ES-I3 (cell line): ENCODE data around the gene PPP6C.
"Not testable (repeated sequence)": the region's sequence is repeated elsewhere in the genome, so short reads cannot be mapped to it uniquely, and the experiment has no call there.

Experiments
- H3K36me3 ChIP-seq: 2 replicates; pipeline ENCODE4 v1.6.1; 2013; ENCODE audit warnings: mild to moderate bottlenecking, low read length, control low read depth, moderate library complexity; ENCODE audit not compliant: insufficient read depth
- H3K4me1 ChIP-seq: 2 replicates; pipeline ENCODE4 v1.6.1; 2013; ENCODE audit warnings: mild to moderate bottlenecking, control low read depth, low read length; ENCODE audit not compliant: insufficient read depth
- H3K9ac ChIP-seq: 2 replicates; pipeline ENCODE4 v1.6.1; 2013; ENCODE audit warnings: low read depth, mild to moderate bottlenecking, low read length, moderate library complexity
- H3K9me3 ChIP-seq: 2 replicates; pipeline ENCODE4 v1.6.1; 2013; ENCODE audit warnings: mild to moderate bottlenecking, low read length, moderate library complexity; ENCODE audit not compliant: control insufficient read depth, insufficient read depth

The PPP6C gene

GRCh38 chr9:125162891-125163290 is 26.7 kb downstream of the PPP6C start:
- H3K9me3 ChIP-seq, result not testable (repeated sequence)

GRCh38 chr9:125161284-125161918 is 28.2 kb downstream of the PPP6C start:
- no peaks in the 10 kb centered on the region for H3K4me1 ChIP-seq
- no peaks in the 10 kb centered on the region for H3K36me3 ChIP-seq
- H3K9me3 ChIP-seq, result no peaks in the 10 kb centered on the region
- no peak overlapping the region for H3K9ac ChIP-seq

More at GRCh38 chr9:125162891-125163290, 26.7 kb downstream of the PPP6C start:
- not testable (repeated sequence) for H3K4me1 ChIP-seq, H3K9ac ChIP-seq, H3K36me3 ChIP-seq

GRCh38 chr9:125160750-125161149 is 28.9 kb downstream of the PPP6C start:
- no peaks in the 10 kb centered on the region for H3K36me3 ChIP-seq
- H3K9ac ChIP-seq, result no peak overlapping the region
- H3K9me3 ChIP-seq, result no peaks in the 10 kb centered on the region
- no peaks in the 10 kb centered on the region for H3K4me1 ChIP-seq

- Histone ChIP-seq H3K9me3 (no peaks in the 10 kb centered on the region), H3K9ac (no peak overlapping the region), H3K36me3 (peaks cover 6% of the 10 kb centered on the region), H3K4me1 (peaks cover 5% of the 10 kb centered on the region; the same call in 1 of the 2 replicates)
These were observed 33.1 kb downstream of the PPP6C start for GRCh38 chr9:125156551-125156950.

- peaks cover 19% of the 10 kb centered on the region for H3K36me3 ChIP-seq
- H3K9ac ChIP-seq, result no peak overlapping the region
- H3K4me1 ChIP-seq, result peaks cover 7% of the 10 kb centered on the region; the same call in 1 of the 2 replicates
- H3K9me3 ChIP-seq, result no peaks in the 10 kb centered on the region
These were observed 35.8 kb downstream of the PPP6C start for GRCh38 chr9:125153712-125154367.

- Histone ChIP-seq H3K4me1 (peaks cover 7% of the 10 kb centered on the region; the same call in 1 of the 2 replicates), H3K9ac (no peak overlapping the region), H3K36me3 (peaks cover 19% of the 10 kb centered on the region), H3K9me3 (no peaks in the 10 kb centered on the region)
These were observed 37.9 kb downstream of the PPP6C start for GRCh38 chr9:125151730-125152129.

GRCh38 chr9:125150349-125151245 is 39.0 kb downstream of the PPP6C start:
- Histone ChIP-seq H3K9ac (no peak overlapping the region), H3K9me3 (no peaks in the 10 kb centered on the region), H3K4me1 (peaks cover 7% of the 10 kb centered on the region; the same call in 1 of the 2 replicates), H3K36me3 (peaks cover 19% of the 10 kb centered on the region)

- Histone ChIP-seq H3K36me3 (peaks cover 14% of the 10 kb centered on the region), H3K9ac (no peak overlapping the region), H3K9me3 (no peaks in the 10 kb centered on the region), H3K4me1 (peaks cover 7% of the 10 kb centered on the region)
These were observed 42.1 kb downstream of the PPP6C start for GRCh38 chr9:125147401-125147951.

- Histone ChIP-seq H3K9me3 (no peaks in the 10 kb centered on the region), H3K36me3 (peaks cover 9% of the 10 kb centered on the region), H3K9ac (no peak overlapping the region), H3K4me1 (no peaks in the 10 kb centered on the region; the same call in 1 of the 2 replicates)
These were observed 43.4 kb downstream of the PPP6C start for GRCh38 chr9:125146247-125146646.

- Histone ChIP-seq H3K36me3 (peaks cover 4% of the 10 kb centered on the region; the same call in 1 of the 2 replicates), H3K4me1 (no peaks in the 10 kb centered on the region; the same call in 1 of the 2 replicates), H3K9ac (no peak overlapping the region), H3K9me3 (no peaks in the 10 kb centered on the region)
These were observed 44.2 kb downstream of the PPP6C start for GRCh38 chr9:125145425-125145824.

- Histone ChIP-seq H3K4me1 (no peaks in the 10 kb centered on the region; the same call in 1 of the 2 replicates), H3K9ac (peak within 1 kb of the TSS; percentile 68), H3K9me3 (no peaks in the 10 kb centered on the region)
These were observed 46.1 kb downstream of the PPP6C start, which contains the start of gene SCAI for GRCh38 chr9:125143377-125144090. TSS of gene SCAI (minus strand) at chr9:125143528. CDS start at chr9:125143437, 91 bp downstream.

GRCh38 chr9:125142560-125143376 is 46.8 kb downstream of the PPP6C start:
- Histone ChIP-seq H3K9ac (peak overlapping the region; percentile 68), H3K36me3 (no peaks in the 10 kb centered on the region; the same call in 1 of the 2 replicates), H3K9me3 (no peaks in the 10 kb centered on the region), H3K4me1 (no peaks in the 10 kb centered on the region; the same call in 1 of the 2 replicates)

More at GRCh38 chr9:125143377-125144090, 46.1 kb downstream of the PPP6C start, which contains the start of gene SCAI:
- no peaks in the 10 kb centered on the region; the same call in 1 of the 2 replicates for H3K36me3 ChIP-seq

- H3K4me1 ChIP-seq, result no peaks in the 10 kb centered on the region; the same call in 1 of the 2 replicates
- no peaks in the 10 kb centered on the region for H3K9me3 ChIP-seq
- H3K36me3 ChIP-seq, result no peaks in the 10 kb centered on the region; the same call in 1 of the 2 replicates
- H3K9ac ChIP-seq, result no peak overlapping the region
These were observed 47.9 kb downstream of the PPP6C start for GRCh38 chr9:125141751-125142150.
